ENCODE data around the gene DMP1.

The DMP1 gene

DNA sequence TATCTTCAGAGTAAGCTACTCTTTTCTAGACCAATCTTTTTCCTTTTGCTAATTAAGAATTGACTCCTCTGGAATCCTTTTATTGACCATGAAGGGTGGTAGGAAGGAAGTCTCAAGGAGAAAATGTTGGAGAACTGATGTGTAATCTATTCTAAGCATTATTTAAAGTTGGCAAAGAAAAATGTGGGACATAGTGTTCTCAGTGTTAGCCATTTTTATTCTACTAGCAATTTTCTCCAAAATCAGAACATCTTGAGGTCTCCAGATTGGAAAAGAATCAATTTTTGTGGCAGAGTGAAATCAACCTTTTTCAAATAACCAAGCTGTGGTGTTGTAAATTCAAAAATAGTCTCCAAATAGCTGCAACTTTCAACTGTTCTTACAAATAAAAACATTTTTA is 18.4 kb upstream of the DMP1 start:
- H3K4me3 ChIP-seq (ENCODE audit: low read depth, low read length): no peak overlapping the region
- no peaks in the 10 kb centered on the region for H3K9me3 ChIP-seq (ENCODE audit: control insufficient read depth, low read length)
- H2AFZ ChIP-seq: no peak overlapping the region
- TF ChIP-seq, protein P1, sequence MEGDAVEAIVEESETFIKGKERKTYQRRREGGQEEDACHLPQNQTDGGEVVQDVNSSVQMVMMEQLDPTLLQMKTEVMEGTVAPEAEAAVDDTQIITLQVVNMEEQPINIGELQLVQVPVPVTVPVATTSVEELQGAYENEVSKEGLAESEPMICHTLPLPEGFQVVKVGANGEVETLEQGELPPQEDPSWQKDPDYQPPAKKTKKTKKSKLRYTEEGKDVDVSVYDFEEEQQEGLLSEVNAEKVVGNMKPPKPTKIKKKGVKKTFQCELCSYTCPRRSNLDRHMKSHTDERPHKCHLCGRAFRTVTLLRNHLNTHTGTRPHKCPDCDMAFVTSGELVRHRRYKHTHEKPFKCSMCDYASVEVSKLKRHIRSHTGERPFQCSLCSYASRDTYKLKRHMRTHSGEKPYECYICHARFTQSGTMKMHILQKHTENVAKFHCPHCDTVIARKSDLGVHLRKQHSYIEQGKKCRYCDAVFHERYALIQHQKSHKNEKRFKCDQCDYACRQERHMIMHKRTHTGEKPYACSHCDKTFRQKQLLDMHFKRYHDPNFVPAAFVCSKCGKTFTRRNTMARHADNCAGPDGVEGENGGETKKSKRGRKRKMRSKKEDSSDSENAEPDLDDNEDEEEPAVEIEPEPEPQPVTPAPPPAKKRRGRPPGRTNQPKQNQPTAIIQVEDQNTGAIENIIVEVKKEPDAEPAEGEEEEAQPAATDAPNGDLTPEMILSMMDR (IDR thresholded peaks at IDR 0.05): no peak
- no peak overlapping the region for H3K27ac ChIP-seq
- no peaks in the 10 kb centered on the region for H3K36me3 ChIP-seq (ENCODE audit: control insufficient read depth, insufficient read depth, low read length)
- H3K4me1 ChIP-seq: no peaks in the 10 kb centered on the region
- no peak overlapping the region for H3K4me2 ChIP-seq (ENCODE audit: low read length)
- no peak overlapping the region for H3K9ac ChIP-seq
- H3K79me2 ChIP-seq: no peaks in the 10 kb centered on the region
- H3K27me3 ChIP-seq (ENCODE audit: control insufficient read depth, insufficient read depth, low read length): no peaks in the 10 kb centered on the region

DNA sequence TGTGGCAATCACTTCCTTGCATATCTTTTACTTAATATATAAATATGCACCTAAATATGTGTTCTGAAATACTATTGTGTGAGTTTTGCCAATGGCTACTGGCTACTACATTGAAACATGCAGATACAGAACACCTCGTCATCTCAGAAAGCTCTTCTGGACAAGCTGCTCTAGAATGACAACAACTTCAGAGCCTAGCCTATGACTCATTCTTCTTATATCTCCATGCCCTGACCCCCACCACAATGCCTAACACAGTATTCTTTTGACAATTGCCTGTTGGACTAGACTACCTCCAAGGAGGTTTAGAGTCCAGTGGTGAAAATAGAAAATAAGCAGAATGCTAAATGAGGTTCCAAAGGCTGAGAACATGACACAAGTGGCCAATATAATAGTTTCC is 17.6 kb upstream of the DMP1 start:
- no peak overlapping the region for H2AFZ ChIP-seq
- no peak overlapping the region for H3K4me2 ChIP-seq (ENCODE audit: low read length)
- H3K9me3 ChIP-seq (ENCODE audit: control insufficient read depth, low read length): no peaks in the 10 kb centered on the region
- no peaks in the 10 kb centered on the region for H3K79me2 ChIP-seq
- no peaks in the 10 kb centered on the region for H3K4me1 ChIP-seq
- H3K36me3 ChIP-seq (ENCODE audit: control insufficient read depth, insufficient read depth, low read length): no peaks in the 10 kb centered on the region
- H3K27ac ChIP-seq: no peak overlapping the region
- TF ChIP-seq, protein P1 (IDR thresholded peaks at IDR 0.05): no peak
- H3K9ac ChIP-seq: no peak overlapping the region
- H3K4me3 ChIP-seq (ENCODE audit: low read depth, low read length): no peak overlapping the region
- no peaks in the 10 kb centered on the region for H3K27me3 ChIP-seq (ENCODE audit: control insufficient read depth, insufficient read depth, low read length)

DNA sequence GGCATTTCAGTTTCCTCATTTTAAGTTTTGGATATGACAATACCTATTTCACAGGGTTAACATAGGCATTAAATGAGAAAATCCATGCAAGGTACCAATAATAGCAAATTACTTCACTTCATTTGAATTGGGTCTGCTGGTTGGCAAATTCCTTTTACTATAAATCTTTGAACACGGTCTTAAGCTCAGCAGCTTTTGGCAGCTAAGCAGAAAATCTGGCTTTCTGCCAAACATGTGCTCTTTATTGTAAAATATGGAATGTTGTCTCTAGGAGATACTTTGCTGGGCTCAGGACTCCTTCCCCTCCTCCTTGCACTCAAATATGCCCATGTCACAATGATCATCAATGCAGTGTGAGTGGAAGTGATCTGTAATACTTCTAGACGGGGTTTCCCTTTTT is 16.8 kb upstream of the DMP1 start:
- H2AFZ ChIP-seq: no peak overlapping the region
- TF ChIP-seq, protein P1 (IDR thresholded peaks at IDR 0.05): no peak
- no peaks in the 10 kb centered on the region for H3K4me1 ChIP-seq
- no peak overlapping the region for H3K4me2 ChIP-seq (ENCODE audit: low read length)
- no peaks in the 10 kb centered on the region for H3K79me2 ChIP-seq
- no peak overlapping the region for H3K4me3 ChIP-seq (ENCODE audit: low read depth, low read length)
- H3K27ac ChIP-seq: no peak overlapping the region
- no peaks in the 10 kb centered on the region for H3K36me3 ChIP-seq (ENCODE audit: control insufficient read depth, insufficient read depth, low read length)
- H3K9ac ChIP-seq: no peak overlapping the region
- H3K27me3 ChIP-seq (ENCODE audit: control insufficient read depth, insufficient read depth, low read length): no peaks in the 10 kb centered on the region
- no peaks in the 10 kb centered on the region for H3K9me3 ChIP-seq (ENCODE audit: control insufficient read depth, low read length)

DNA sequence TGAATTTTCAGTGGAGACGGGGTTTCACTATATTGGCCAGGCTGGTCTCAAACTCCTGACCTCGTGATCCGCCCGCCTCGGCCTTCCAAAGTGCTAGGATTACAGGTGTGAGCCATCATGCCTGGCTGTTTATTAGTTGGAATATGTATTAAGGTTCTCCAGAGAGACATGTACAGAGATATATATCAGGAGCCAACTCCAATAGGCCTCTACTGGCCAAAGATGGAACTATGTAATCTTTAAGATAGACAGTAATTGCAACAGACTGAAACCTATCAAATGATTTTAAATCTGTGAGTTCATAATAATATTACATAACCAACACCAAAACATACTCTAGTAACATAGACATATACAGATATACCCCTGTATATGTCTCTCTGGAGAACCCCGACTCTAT is 5.8 kb upstream of the DMP1 start:
- Histone ChIP-seq H3K9ac (no peak overlapping the region), H3K36me3 (ENCODE audit: control insufficient read depth, insufficient read depth, low read length) (no peaks in the 10 kb centered on the region), H2AFZ (no peak overlapping the region), H3K4me3 (ENCODE audit: low read depth, low read length) (no peak overlapping the region), H3K27me3 (ENCODE audit: control insufficient read depth, insufficient read depth, low read length) (no peaks in the 10 kb centered on the region), H3K4me2 (ENCODE audit: low read length) (no peak overlapping the region), H3K4me1 (no peaks in the 10 kb centered on the region), H3K79me2 (no peaks in the 10 kb centered on the region), H3K27ac (no peak overlapping the region), H3K9me3 (ENCODE audit: control insufficient read depth, low read length) (no peaks in the 10 kb centered on the region)
- TF ChIP-seq, protein P1 (IDR thresholded peaks at IDR 0.05): no peak

DNA sequence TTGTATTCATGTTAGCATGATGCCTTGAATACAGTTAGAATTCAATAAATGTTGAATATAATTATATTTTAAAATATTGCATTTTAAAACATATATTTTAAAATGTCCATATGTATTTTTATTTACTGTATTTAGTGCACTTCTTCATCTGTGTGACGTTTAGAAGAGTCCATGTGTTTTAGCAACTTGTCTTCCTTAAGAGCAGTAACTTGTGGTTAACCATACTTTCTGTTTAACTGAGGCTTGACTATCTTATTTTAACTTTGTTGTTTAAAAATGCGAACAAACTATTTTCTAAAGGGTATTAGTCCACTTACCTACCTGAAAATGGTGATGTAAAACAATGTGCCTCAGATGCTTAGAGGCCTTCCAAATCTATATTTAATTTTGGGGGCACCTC is 858 bp downstream of the DMP1 start:
- no peak overlapping the region for H3K4me2 ChIP-seq (ENCODE audit: low read length)

More for the DNA sequence above, 858 bp downstream of the DMP1 start:
- Histone ChIP-seq H3K36me3 (ENCODE audit: control insufficient read depth, insufficient read depth, low read length) (no peaks in the 10 kb centered on the region), H3K9me3 (ENCODE audit: control insufficient read depth, low read length) (no peaks in the 10 kb centered on the region), H2AFZ (no peak overlapping the region), H3K79me2 (no peaks in the 10 kb centered on the region), H3K4me3 (ENCODE audit: low read depth, low read length) (no peak overlapping the region), H3K27ac (no peak overlapping the region), H3K9ac (no peak overlapping the region), H3K4me1 (no peaks in the 10 kb centered on the region), H3K27me3 (ENCODE audit: control insufficient read depth, insufficient read depth, low read length) (no peaks in the 10 kb centered on the region)
- TF ChIP-seq, protein P1 (IDR thresholded peaks at IDR 0.05): no peak
